ENCODE results near the gene BCAN. TPM values are rescaled to one million over a fixed set of nuclear protein-coding genes. Genes with fewer than 3 reads are reported as not detected.
A peak's percentile ranks its signal among the peaks of the same experiment; 100 is the strongest.

Gene BCAN
- total and polyA plus RNA-seq, 8 donors: 0.34 to 0.87 (median 0.61) TPM

- DNase-seq (peak in 1 of 4 donors; percentile 34), ATAC-seq (no peak)
- H3K27me3 ChIP-seq: peaks cover 0 to 88% of the 10 kb centered on the region in 2 donors
- H3K27ac ChIP-seq: no peak overlapping the region
- no peaks in the 10 kb centered on the region for H3K9me3 ChIP-seq
- peaks cover 12 to 22% of the 10 kb centered on the region in 2 donors for H3K4me1 ChIP-seq
- no peak overlapping the region for H3K4me3 ChIP-seq
- intact Hi-C loops (cut with DNase I): no loop called here
- TF ChIP-seq CTCF (IDR thresholded peaks at IDR 0.05): no peak
- H3K36me3 ChIP-seq: no peaks in the 10 kb centered on the region
Observed at GRCh38 chr1:156691191-156691590, 49.3 kb downstream of the BCAN start.

GRCh38 chr1:156691665-156692440 is 49.9 kb downstream of the BCAN start:
- Histone ChIP-seq H3K4me1 (peaks cover 12 to 22% of the 10 kb centered on the region in 2 donors), H3K36me3 (no peaks in the 10 kb centered on the region), H3K27me3 (peaks cover 0 to 82% of the 10 kb centered on the region in 2 donors), H3K9me3 (no peaks in the 10 kb centered on the region), H3K27ac (no peak overlapping the region), H3K4me3 (no peak overlapping the region)
- intact Hi-C loops (cut with DNase I): no loop called here
- no peak for TF ChIP-seq CTCF (IDR thresholded peaks at IDR 0.05)
- peak in 3 of 4 donors; percentile 35 to 63 (median 54) for DNase-seq
- ATAC-seq: peak; percentile 62

- Histone ChIP-seq H3K4me3 (no peak overlapping the region), H3K9me3 (no peaks in the 10 kb centered on the region), H3K36me3 (no peaks in the 10 kb centered on the region), H3K4me1 (peaks cover 12 to 22% of the 10 kb centered on the region in 2 donors), H3K27me3 (peaks cover 0 to 81% of the 10 kb centered on the region in 2 donors), H3K27ac (no peak overlapping the region)
- ATAC-seq: peak; percentile 43
- DNase-seq: peak in 2 of 4 donors; percentile 46 to 61
- intact Hi-C loops (cut with DNase I): no loop called here
- no peak for TF ChIP-seq CTCF (IDR thresholded peaks at IDR 0.05)
Observed at GRCh38 chr1:156692441-156692924, 50.6 kb downstream of the BCAN start.

GRCh38 chr1:156692925-156693847 is 51.3 kb downstream of the BCAN start:
- peaks cover 0 to 78% of the 10 kb centered on the region in 2 donors for H3K27me3 ChIP-seq
- H3K27ac ChIP-seq: no peak overlapping the region
- H3K9me3 ChIP-seq: no peaks in the 10 kb centered on the region
- DNase-seq (peak in 3 of 4 donors; percentile 47 to 85 (median 51)), ATAC-seq (peak; percentile 64)
- intact Hi-C loops (cut with DNase I): no loop called here
- H3K4me3 ChIP-seq: no peak overlapping the region
- TF ChIP-seq CTCF (IDR thresholded peaks at IDR 0.05): no peak
- no peaks in the 10 kb centered on the region for H3K36me3 ChIP-seq
- H3K4me1 ChIP-seq: peaks cover 12 to 22% of the 10 kb centered on the region in 2 donors
